ENCODE measurements around the gene LRP1. TPM values are rescaled to one million over a fixed set of nuclear protein-coding genes. Genes with fewer than 3 reads are reported as not detected.

LRP1 gene
- total RNA-seq, 1 experiment from 2014 or later = 12.4 TPM

DNA sequence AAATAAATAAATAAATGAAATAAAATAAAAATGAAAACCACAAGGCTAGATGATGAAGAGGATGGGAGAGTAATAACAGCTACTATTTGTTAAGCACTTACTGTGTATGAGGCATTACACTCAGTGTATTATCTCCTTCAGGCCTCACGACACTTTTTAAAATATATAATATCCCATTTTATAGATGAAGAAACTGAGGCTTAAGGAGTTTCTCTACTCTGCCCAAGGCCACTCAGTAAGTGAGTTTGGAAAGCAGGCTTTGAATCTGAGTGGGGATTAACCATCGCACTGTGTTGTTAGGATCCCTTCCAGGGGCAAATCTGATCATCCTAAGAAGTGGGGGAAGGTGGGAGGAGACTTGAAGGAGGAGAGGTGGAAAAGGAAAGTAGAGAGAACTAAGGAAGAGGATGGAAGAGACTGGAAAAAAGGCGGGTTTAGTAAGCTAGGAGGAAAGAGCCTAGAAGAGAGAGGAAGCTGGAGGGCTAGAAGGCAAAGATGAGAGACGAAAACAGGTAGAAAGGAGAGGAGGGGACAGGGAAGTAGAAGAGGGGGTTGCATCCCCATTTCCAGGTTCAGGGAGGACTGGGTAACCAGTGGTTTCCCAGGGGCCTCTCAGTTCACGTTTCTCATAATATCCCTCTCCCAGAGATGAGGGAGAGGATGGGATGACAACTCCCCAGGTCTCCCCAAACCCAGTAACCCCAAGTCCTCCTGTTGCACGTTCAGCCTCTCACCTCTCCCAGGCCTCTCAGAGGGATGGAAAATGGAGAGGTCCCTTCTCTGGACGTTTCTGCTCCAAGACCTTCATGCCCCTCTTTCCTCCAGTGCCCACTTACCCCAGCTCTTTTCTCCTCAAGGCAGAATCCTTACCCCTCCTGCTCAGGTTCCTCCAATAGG, 18.8 kb upstream of the LRP1 start:
- Mint-ChIP-seq H3K9me3 (ENCODE audit: low read depth, unreplicated experiment) (no peaks in the 10 kb centered on the region), H3K27me3 (ENCODE audit: unreplicated experiment) (no peaks in the 10 kb centered on the region), H3K36me3 (ENCODE audit: insufficient read depth, unreplicated experiment) (peaks cover 63% of the 10 kb centered on the region), H3K27ac (ENCODE audit: unreplicated experiment) (peak overlapping the region; percentile 10), H3K4me3 (ENCODE audit: low read depth, unreplicated experiment) (peak overlapping the region; percentile 77), H3K4me1 (ENCODE audit: low read depth, unreplicated experiment) (peaks cover 37% of the 10 kb centered on the region)
- TF ChIP-seq, protein P1, sequence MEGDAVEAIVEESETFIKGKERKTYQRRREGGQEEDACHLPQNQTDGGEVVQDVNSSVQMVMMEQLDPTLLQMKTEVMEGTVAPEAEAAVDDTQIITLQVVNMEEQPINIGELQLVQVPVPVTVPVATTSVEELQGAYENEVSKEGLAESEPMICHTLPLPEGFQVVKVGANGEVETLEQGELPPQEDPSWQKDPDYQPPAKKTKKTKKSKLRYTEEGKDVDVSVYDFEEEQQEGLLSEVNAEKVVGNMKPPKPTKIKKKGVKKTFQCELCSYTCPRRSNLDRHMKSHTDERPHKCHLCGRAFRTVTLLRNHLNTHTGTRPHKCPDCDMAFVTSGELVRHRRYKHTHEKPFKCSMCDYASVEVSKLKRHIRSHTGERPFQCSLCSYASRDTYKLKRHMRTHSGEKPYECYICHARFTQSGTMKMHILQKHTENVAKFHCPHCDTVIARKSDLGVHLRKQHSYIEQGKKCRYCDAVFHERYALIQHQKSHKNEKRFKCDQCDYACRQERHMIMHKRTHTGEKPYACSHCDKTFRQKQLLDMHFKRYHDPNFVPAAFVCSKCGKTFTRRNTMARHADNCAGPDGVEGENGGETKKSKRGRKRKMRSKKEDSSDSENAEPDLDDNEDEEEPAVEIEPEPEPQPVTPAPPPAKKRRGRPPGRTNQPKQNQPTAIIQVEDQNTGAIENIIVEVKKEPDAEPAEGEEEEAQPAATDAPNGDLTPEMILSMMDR (IDR thresholded peaks at IDR 0.05; ENCODE audit: unreplicated experiment) = no peak
- CTCF ChIA-PET = interaction anchor here (3.0 kb wide), 1 partner anchor 21 kb away, joined by 49 read pairs; the partner anchor contains the start of gene NAB2
- BruUV-seq (replicated peaks) = no TSS peak
- no peak for DNase-seq
- intact Hi-C loops (cut with micrococcal nuclease; ENCODE audit: unreplicated experiment) = loop anchor here (2.0 to 5.0 kb wide), 2 partner anchors 21 to 352 kb away; partner anchors contain the start of gene NAB2

DNA sequence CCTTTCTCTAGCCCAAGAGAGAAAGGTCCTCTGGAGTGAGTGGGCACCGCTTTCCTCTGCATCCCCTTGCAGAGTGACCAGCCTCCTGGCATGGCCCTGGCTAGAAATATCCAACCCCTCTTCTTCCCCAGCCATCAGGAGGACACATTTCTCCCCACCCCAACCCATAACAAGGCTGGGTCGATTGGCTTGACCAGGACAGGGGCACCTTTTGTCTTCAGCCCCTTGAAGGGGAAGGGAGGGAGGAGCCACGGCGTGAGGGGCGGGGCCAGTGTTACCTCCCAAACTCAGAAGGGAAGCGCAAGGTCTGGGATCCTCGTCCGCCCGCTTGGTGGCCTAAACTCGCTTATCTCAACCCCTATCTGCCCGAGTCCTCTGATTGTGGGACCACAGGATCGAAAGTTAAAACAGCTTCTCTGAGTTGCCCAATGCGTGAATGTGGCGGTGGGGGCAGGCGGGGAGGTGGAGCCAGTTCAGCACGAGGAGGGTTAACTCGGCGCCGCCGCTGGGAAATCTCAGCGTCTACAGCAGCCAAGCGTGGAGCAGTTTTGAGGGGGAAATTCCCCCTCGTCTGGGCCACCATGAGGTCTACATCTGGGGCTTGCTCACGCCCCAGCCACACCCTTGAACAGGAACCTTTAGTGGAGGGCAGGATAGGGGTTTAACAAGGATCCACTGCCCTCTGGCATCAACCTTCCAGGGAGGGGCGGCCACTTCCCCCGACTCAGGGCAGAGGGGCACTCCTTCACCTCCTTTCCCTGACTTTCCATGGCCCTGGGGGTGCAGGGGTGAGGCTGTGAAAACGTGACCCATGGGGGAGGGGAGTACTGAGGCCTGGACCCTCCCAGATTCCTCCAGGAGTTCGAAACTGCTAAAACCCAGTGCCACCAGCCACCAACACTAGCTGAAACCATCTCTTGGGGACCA, 17.9 kb upstream of the LRP1 start:
- Mint-ChIP-seq H3K27me3 (ENCODE audit: unreplicated experiment) (no peaks in the 10 kb centered on the region), H3K4me3 (ENCODE audit: low read depth, unreplicated experiment) (peak overlapping the region; percentile 77), H3K27ac (ENCODE audit: unreplicated experiment) (peak overlapping the region; percentile 84), H3K9me3 (ENCODE audit: low read depth, unreplicated experiment) (no peaks in the 10 kb centered on the region), H3K36me3 (ENCODE audit: insufficient read depth, unreplicated experiment) (peaks cover 54% of the 10 kb centered on the region), H3K4me1 (ENCODE audit: low read depth, unreplicated experiment) (peaks cover 37% of the 10 kb centered on the region)
- intact Hi-C loops (cut with micrococcal nuclease; ENCODE audit: unreplicated experiment) = loop anchor here (2.0 to 5.0 kb wide), 2 partner anchors 22 to 353 kb away; partner anchors contain the start of gene NAB2
- BruUV-seq (replicated peaks) = TSS peak; percentile 79
- TF ChIP-seq, protein P1 (IDR thresholded peaks at IDR 0.05; ENCODE audit: unreplicated experiment) = no peak
- peak; percentile 76 for DNase-seq
- CTCF ChIA-PET = interaction anchor here (2.1 to 3.0 kb wide), 7 partner anchors 13 to 353 kb away, joined by 6 to 148 read pairs (median 28); partner anchors contain the start of genes LRP1, NAB2 and NEMP1

DNA sequence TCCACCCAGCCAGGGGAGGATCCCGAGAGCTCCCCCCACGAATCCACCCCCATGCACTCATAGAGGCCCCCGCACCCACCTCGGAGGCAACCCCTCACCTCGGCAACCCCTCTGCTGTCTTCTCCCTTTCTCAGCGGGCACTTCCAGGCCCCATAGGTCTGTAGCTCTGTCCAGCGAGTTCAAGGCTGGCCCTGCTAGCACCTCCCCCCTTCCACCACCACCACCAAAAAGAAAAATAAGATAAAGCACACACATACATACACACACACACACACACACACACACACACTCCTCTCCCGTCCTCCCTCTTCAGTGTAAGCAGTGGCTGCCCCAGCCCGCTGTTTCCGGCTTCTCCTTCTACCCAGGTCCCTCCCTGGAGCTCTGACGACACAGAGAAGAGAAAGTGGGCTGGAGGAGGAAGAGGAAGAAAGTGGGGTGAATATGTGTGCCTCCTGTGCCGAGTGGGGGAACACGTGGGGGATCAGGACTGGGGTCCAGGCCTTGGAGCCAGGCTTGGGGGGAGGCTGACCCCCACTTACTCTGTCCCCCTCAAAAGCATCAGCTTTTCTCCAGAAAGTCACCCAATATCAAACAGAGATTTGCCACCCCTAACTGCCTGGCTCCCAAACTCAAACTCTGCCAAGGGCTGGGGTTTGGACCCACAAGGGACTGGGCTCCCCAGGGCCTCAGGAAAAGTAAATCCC, 17.1 kb upstream of the LRP1 start, which contains the start of gene STAT6:
STAT6 (minus strand) TSS at position 332 of the 704 bp plus-strand sequence. CDS start 3,084 bp downstream, outside the sequence.
- peak within 1 kb of the TSS; percentile 77 for H3K4me3 Mint-ChIP-seq (ENCODE audit: low read depth, unreplicated experiment)
- H3K27ac Mint-ChIP-seq (ENCODE audit: unreplicated experiment) = peak within 1 kb of the TSS; percentile 84
- intact Hi-C loops (cut with micrococcal nuclease; ENCODE audit: unreplicated experiment) = loop anchor here (2.0 to 5.0 kb wide), 2 partner anchors 22 to 354 kb away; partner anchors contain the start of gene NAB2
- H3K9me3 Mint-ChIP-seq (ENCODE audit: low read depth, unreplicated experiment) = no peaks in the 10 kb centered on the region
- no TSS peak for BruUV-seq (replicated peaks)
- peaks cover 6% of the 10 kb centered on the region for H3K27me3 Mint-ChIP-seq (ENCODE audit: unreplicated experiment)
- CTCF ChIA-PET = interaction anchor here (0.6 to 3.0 kb wide), 23 partner anchors 9 to 1932 kb away, joined by 3 to 148 read pairs (median 7); partner anchors contain the start of genes LRP1, NAB2 and NEMP1
- peak; percentile 81 for DNase-seq
- peaks cover 37% of the 10 kb centered on the region for H3K4me1 Mint-ChIP-seq (ENCODE audit: low read depth, unreplicated experiment)
- peaks cover 48% of the 10 kb centered on the region for H3K36me3 Mint-ChIP-seq (ENCODE audit: insufficient read depth, unreplicated experiment)
- TF ChIP-seq, protein P1 (IDR thresholded peaks at IDR 0.05; ENCODE audit: unreplicated experiment) = no peak

All from Calu3 (cell line).